NCI-H2029 (cell line): ENCODE data around the gene SLC16A3.
A peak's percentile ranks its signal among the peaks of the same experiment; 100 is the strongest.
"Not testable (repeated sequence)": the region's sequence is repeated elsewhere in the genome, so short reads cannot be mapped to it uniquely, and the experiment has no call there.

Source experiments
- DNase-seq: peaks from one replicate; lab custom pipeline; 2025; lab: John Stamatoyannopoulos, UW

SLC16A3 gene

GRCh38 chr17:82204831-82205719 is 23.8 kb upstream of the SLC16A3 start:
- DNase-seq: no peak

DNA sequence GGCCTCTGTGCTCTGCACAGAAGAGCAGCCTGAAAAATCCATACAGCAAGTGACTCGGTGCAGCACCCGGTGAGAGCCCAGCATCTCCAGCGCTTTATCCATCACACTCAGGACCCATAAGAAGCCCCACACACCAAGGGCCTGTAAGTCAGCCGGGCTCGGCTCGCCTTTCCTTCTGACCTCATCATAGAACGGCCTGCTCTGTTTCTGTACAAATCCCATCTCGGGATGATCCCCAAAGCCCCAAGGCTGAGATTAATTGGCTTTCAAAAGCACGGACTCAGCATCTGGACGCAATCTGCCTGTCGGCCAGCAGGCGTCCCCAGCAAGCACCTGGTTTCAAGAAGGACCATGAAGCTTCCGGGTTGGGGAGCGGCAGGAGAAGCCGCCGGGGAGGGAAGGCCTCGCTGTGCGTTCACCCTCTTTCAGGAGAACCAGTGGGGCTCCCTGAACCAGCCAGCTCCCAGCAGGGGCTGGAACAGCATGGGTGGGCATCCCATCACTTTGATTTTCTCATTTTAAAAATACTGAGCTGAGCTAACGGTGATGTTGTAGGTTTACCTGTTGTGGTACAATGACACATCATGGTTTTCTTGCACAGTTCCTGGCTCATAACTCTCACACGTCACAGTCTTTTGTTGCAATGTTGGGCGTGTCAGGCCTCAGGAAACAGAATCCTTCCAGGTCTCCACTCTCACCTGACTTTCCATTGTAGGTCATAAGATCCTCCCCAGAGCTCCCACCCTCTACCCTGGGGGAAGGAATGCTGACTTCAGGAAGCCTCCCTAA is 22.9 kb upstream of the SLC16A3 start:
- peak; percentile 71 for DNase-seq

GRCh38 chr17:82210655-82211054 is 18.2 kb upstream of the SLC16A3 start:
- not testable (repeated sequence) for DNase-seq

DNA sequence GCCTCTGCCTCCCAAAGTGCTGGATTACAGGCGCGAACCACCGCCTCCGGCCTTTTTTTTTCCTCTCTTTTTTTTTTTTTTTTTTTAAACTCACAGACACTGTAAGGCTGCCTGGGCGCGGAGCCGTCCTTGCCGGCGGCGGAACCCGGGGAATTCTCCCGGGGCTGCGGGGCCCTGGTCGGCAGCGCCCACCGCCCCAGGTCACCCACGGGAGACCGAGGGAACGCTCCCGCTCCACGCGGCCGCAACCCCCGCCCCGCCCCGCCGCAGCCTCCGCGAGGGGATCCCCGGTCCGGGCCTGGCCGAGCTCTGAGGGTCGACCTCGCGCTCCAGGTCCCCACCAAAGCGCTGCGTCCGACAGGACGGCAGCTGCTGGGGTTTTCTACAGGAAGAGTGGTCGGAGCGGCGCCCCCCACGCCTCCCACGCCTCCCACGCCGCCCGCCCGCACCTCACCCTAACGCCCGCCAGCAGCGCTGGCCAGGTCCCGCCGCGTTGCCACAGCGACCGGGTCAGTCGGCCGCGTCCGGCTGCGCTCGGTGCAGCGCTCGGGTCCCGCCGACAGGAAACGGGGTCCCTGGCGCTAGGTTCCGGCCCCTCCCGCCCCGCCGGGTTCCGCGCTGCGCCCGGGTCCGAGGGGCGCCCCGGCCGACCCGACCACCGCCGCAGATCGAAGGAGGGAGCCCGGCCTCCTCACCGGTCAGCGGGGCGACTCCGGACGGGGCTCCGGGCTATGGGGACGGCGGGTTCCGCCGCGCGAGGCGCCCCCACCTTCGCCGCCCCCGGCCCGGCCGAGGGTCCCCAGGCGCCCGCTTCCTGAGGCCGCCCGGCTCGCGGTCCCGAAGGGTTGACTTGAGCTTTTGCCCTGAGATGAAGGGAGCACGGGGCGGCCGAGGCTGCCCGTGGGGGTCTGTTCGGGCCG is 16.3 kb upstream of the SLC16A3 start, which contains the start of gene CCDC57:
CCDC57 (minus strand) TSS at position 512 of the 920 bp plus-strand sequence. CDS start 10,898 bp downstream, outside the sequence.
- no peak for DNase-seq

- DNase-seq: no peak
Observed at GRCh38 chr17:82213251-82214011, 15.4 kb upstream of the SLC16A3 start.

- no peak for DNase-seq
Observed at GRCh38 chr17:82214012-82214628, 14.7 kb upstream of the SLC16A3 start.

DNA sequence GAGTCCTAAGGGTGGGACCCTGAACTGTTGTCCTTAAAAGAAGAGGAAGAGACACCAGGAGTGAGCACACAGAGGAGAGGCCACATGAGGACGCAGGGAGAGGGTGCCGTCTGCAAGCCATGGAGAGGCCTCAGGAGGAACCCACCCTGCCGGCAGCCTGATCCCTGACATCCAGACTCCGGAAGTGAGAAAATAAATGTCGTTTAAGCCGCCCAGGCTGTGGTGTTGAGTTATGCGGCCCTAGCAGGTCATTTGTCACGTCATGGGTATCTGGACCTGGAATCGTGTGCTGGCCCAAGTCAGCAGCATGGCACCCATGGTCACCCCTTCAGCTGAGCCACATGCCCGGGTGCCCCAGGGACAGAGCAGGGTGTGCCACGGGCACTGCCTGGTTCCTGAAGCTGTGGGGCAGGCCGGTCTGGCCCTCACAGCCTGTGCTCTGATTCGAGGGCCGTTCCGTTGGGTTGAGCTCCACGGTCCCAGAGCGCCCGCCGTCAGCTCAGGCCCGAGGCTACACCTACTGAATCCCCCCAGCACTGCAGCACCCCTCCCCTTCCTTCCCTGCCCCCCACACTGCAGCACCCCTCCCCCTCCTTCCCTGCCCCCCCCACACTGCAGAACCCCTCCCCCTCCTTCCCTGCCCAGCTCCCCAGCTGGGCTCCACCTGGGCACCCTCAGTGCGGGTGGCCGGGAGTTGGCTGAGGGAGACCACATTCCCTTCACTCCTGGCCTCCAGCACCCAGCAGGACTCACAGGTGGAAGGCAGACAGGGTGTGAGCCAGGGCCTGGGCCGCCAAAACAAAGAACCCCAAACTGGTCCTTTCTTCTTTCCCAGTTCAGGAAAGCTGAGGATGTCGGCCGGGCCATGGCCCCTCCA is 13.5 kb upstream of the SLC16A3 start:
- DNase-seq: no peak

DNA sequence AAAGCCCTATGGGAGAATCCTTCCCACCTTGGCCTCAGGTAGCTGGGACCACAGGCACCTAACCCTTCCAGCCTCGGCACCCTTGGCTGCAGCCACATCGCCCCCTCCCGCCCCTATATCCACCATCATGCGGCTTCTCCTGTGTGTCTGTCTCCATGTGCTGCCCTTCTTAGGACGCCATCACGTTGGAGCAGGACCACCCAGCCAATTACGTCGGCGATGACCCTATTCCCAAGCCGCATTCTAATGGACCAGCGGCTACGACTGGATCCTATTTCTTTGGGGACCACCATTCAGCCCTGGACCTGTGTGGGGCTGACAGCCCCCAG is 12.9 kb upstream of the SLC16A3 start:
- DNase-seq: no peak

- no peak for DNase-seq
Observed at GRCh38 chr17:82216301-82217119, 12.3 kb upstream of the SLC16A3 start.

- no peak for DNase-seq
Observed at GRCh38 chr17:82217120-82217529, 11.7 kb upstream of the SLC16A3 start.

DNA sequence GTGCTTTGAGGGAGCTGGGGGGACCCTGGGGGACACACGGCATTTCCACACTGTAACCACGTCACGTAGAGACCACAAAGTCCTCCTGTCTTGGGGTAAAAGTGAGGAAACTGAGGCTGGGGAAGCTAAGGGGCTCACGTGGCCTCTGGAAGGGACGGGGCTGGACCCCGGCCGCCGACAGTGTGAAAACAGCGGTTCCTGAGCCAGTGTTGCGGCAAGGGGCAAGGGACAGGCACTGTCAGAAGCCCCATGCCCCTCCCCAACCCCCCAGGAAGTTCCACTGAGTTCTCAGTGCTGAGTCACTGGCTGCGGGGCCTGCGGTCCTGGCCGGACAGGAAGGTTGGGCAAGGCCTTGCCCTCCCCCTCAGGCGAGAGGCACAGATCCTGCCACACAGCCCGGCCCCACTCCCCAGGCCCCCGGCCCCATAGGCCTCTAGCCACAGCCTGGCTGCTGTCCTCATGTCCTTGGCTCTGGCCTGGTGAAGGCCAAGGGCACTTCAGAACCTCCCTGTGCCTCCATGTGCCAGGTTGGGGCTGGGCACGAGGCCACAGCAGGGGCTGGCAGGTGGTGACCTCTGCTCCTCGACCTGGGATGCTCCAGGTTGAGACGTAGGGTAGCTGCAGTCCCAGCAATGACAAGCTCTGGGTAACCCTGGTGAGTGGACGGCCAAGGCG is 11.2 kb upstream of the SLC16A3 start:
- no peak for DNase-seq

DNA sequence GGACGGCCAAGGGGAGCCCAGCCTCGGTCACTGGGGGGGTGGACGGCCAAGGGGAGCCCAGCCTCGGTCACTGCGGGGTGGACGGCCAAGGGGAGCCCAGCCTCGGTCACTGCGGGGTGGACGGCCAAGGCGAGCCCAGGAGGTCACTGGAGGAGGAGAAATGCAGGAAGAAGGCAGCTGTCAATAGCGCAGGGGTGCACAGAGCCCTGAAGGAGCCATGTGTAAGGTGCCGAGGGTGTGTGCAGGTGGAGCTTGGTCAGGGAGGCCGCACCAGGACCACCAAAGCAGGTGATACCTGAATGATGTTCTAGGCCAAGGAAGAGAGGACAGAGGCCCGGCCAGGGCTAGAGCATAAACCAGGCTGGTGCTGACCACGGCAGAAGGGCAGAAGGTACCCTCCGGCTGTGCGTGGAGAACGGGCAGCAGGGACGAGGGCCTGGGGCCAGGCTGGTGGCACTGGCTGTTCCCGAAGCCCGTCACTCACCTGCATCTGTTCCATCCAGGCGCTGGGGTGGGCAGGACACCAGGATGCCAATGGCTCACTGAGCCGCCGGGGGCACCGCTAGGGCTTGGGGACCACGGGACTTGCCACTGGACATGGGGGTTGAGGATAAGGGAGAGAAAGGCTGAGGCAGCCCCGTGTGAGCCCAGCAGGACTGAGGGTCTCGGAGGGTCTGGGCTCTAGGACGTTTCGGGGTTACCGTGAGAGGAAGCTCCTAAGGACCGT is 10.3 kb upstream of the SLC16A3 start:
- DNase-seq: no peak

DNA sequence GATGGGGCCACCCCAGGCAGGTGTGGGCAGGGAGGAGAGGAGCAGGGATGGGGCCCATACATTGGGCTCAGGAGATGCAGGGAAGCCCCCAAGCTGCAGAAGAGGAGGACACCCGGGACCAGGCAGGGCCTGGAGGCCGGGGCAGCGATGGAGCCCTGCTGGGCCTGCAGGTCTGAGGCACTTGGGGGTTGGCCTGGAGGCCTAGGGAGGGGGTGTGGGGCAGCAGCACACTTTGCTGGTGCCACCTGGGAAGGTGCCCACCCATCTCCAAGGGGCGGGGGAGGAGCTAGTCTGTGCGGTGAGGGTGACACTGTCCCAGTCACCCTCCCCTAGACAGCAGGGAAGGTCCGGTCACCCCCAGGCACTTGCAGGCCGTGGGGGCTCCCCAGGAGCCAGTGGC is 9.8 kb upstream of the SLC16A3 start:
- DNase-seq: no peak

- DNase-seq: no peak
Observed at GRCh38 chr17:82219753-82220709, 8.8 kb upstream of the SLC16A3 start.

DNA sequence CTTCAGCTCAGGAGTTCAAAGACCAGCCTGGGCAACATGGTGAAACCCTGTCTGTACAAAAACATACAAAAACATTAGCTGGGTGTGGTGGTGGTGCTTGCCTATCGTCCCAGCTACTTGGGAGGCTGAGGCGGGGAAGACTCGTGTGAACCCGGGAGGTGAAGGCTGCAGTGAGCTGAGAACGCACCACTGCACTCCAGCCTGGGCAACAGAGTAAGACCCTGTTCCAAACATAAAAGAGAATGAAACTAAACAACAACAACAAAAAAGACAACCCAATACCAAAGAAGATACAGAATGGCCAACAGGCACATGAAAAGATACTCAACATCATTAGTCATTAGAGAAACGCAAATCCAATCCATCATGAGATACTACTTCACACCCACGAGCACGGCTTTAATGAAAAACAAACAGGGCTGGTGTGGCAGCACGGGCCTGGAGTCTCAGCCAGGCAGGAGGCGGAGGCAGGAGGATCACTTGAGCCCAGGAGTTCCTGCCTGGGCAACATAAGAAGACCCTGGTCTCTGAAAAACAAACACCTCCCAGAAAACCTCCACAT is 7.4 kb upstream of the SLC16A3 start:
- no peak for DNase-seq

- no peak for DNase-seq
Observed at GRCh38 chr17:82222816-82223215, 6.0 kb upstream of the SLC16A3 start.
